CD4-positive, alpha-beta T cell treated with Interferon alpha-2 for 1 hour (primary cell): Measurements from ENCODE around the gene CFAP97D2.
"Not testable (repeated sequence)": the region's sequence is repeated elsewhere in the genome, so short reads cannot be mapped to it uniquely, and the experiment has no call there.

Experiments used
- DNase-seq, 2 donors: peaks; one replicate each; pipeline ENCODE4 v3.0.0-alpha.2; 2020 to 2022

Gene CFAP97D2

DNA sequence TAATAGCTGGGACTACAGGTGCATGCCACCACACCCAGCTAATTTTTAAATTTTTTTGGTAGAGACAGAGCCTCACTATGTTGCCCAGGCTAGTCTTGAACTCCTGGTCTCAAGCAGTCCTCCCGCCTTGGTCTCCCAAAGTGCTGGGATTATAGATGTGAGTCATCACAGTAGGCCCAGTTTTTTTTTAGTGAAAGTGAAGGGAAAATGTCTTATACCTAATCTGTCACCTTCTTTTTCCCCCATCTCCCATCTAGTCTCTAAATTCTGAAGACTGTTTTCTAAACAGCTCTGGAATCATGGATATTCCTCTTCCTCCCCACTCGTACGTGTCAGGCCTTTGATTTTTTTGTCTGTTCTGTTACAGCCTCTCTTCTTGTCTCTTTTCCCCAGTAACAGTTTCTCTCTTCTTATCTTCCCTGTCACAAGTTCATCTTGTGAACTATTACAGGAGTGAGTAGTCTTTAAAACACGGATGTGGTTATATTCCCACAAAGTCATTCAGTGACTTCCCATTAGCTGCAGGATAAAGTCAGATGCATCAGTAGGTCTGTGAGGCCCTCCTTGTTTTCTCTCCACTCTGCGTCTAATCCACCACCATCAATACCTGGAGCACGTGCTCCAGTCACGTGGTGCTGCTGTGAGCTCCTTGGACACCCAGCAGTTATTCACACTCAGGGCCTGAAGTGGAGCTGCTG, 58.5 kb downstream of the CFAP97D2 start:
- DNase-seq: no peak

GRCh38 chr13:114241918-114242317, 62.9 kb downstream of the CFAP97D2 start:
- DNase-seq: no peak

DNA sequence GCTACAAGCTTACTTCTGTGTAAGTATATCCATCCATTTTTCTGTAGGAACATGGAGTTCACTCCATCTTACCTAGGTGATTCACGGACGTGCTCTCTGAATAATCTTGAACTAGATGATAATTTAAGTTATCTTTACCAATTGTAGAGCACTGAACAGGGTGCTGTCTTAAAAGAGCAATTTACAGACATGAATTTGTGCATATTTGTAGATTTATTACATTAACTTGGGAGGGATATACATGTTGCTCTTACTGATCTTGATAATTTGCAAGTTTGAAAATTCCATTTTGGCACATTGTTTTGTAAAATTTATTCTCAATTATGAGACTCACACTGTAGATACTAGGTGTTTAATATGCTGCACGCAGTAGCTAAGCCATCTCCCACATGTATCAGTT, 64.9 kb downstream of the CFAP97D2 start:
- DNase-seq: no peak

- peak in 1 of 2 donors; percentile 14 for DNase-seq
Observed at GRCh38 chr13:114244637-114245036, 65.6 kb downstream of the CFAP97D2 start.

DNA sequence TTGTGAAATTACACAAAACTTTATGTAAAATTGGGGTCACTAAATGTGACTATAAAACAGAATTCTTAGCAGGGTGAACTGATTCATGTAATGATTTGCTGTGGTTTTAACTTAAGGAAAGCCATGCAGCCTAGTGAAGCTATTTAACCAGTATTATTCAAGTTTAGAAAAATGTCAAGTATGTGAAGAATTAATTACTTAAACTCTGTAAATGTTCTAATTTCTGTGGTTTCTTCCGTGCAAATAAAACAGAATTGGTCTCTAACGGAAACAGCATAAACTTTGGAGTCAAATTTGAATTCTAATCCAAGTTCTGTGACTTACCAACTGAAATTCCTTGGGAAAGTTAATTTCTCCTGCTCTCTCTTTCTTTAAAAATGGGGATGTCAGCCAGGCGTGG, 69.0 kb downstream of the CFAP97D2 start:
- no peak for DNase-seq

DNA sequence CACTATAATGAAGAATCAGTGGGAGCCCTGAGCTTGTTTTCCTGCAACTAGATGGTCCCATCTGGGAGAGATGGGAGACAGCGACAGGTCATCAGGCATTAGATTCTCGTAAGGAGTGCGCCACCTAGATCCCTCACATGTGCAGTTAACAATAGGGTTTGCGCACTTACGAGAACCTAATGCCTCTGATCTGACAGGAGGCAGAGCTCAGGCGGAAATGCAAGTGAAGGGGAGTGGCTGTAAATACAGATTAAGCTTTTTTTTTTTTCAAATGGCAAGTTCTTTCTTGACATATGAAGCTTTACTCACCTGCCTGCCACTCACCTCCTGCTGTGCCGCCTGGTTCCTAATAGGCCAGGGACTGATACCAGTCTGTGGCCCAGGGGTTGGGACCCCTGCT, 70.0 kb downstream of the CFAP97D2 start:
- DNase-seq: no peak

- not testable (repeated sequence) for DNase-seq
Observed at GRCh38 chr13:114251639-114252440, 72.8 kb downstream of the CFAP97D2 start.

- no peak for DNase-seq
Observed at GRCh38 chr13:114256547-114256946, 77.5 kb downstream of the CFAP97D2 start.

DNA sequence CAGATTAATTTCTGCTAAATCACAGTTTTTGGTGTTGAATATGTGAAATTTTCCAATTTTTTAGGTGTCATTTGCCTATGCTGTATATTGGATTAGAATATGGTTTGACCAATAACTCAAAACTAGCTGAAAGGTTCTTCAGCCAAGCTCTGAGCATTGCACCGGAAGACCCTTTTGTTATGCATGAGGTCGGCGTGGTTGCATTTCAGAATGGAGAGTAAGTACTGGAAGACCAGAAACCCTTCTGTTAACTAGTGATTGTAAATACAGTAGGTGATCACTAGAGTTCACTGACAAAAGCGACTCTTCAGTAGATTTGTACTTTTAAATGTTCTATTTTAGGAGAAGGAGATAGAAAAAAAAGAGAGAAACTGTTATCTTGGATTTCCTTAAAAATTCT, 78.0 kb downstream of the CFAP97D2 start:
- no peak for DNase-seq

DNA sequence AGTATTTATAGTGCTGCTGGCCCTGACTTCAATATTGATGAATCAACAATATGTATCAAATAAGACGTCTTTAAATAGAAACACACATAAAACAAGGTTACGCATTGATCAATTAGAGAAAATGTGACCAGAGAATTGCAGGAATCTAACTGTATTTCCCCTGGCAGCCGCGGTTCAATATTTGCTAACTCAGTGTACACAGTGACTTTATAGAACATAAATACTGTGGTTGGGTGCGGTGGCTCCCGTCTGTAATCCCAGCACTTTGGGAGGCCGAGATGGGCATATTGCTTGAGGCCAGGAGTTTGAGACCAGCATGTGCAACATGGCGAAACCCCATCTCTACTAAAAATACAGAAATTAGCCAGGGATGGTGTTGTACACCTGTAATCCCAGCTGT, 79.5 kb downstream of the CFAP97D2 start:
- no peak for DNase-seq

DNA sequence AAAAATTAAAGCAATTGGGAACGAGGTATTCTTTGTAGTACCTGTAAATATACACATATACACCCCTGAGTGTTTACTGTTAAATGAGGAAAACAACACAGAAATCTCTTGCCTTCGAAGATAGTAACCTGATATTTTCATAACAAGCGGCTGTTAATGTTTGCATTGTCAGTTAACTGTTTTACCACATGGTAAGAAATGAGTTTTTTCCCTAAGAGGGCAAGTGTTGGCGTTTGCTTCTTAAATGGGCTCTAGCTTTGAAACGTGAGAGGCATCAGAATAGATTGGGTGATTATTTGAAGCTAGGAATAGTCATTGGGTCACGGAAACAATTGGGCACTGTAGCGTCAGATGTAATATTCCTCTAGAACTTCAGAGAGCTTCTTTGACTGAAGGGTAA, 80.3 kb downstream of the CFAP97D2 start:
- no peak for DNase-seq

DNA sequence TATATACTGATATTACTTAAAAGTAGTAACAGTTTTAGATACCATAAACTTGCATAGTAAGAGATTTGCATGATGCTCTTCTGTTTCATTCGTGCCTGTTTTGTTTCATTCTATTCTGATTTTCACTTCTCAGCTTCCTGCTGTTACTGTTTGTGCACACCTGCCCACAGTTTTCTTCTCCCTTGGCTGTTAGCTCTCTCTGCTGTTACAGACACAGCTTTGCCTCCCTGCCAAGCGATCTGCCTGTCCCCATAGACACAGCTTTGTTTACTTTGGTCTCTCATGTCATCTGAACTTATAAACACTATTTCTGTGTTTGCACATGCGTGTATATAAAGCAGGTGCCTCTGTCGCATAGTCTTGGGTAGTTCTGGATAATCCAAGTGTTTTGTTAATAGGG, 80.9 kb downstream of the CFAP97D2 start:
- DNase-seq: no peak

GRCh38 chr13:114260814-114261213, 81.8 kb downstream of the CFAP97D2 start:
- DNase-seq: no peak

GRCh38 chr13:114261328-114261965, 82.4 kb downstream of the CFAP97D2 start:
- no peak for DNase-seq

DNA sequence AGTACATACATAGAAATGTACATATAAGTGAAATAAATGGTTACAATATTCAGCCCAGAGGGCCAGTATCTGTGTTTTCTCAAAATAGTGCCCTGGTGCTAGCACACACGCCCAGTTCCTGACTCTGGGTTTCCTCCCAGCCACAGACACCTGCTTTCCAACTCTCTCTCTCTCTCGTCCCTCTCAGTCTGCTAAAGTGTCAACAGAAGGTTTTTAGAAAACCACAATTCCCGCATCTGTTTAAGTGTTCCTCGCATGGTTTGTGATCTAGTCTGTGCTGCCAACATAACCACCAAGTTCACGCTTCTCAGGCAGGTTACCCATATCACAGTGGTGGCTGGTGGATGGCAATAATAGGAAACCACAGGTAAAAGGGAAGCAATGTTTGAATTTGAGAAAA, 84.5 kb downstream of the CFAP97D2 start:
- peak; percentile 21 to 52 for DNase-seq

DNA sequence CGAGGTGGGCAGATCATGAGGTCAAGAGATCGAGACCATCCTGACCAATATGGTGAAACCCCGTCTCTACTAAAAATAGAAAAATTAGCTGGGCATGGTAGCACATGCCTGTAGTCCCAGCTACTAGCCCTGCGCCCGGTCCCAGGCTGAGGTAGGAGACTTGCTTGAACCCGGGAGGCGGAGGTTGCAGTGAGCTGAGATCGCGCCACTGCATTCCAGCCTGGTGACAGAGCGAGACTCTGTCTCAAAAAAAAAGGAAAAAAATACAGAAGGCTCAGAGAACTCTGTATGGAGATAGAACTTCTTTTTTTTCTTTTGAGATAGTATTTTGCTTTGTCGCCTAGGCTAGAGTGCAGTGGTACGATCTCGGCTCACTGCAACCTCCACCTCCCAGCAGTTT, 85.3 kb downstream of the CFAP97D2 start:
- not testable (repeated sequence) for DNase-seq

DNA sequence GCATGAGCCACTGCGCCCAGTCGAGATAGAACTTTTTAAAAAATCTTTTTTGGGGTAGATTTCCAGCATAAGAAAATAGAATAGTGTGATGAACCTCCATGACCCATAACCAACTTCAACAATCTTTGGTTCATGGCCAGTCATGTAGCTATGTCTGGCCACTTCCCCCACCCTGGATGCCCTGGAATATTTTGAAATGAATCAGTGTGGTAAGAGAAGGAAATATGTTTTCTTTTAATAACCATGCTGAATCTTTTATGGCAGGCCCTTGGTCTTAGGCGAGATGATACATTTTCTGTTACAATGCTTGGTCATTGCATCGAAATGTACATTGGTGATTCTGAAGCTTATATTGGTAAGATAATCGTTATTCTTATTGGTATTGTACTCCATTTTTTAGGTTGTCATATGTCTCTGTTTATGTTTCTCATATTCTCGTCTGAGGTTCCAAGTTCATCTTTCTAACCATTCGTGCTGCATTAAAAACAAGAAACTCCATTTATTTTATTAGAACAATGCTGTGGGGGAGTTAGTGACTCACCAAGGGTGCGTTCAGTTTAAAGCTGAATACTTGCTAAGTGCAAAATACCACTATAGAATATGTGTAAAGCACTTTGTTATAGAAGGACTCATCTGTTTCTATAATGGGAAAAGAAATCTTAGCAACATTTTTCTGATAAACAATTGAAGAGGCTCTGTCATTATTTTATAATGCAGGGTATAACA, 86.0 kb downstream of the CFAP97D2 start:
- DNase-seq: no peak

GRCh38 chr13:114266241-114266640, 87.2 kb downstream of the CFAP97D2 start:
- peak in 1 of 2 donors; percentile 22 for DNase-seq

DNA sequence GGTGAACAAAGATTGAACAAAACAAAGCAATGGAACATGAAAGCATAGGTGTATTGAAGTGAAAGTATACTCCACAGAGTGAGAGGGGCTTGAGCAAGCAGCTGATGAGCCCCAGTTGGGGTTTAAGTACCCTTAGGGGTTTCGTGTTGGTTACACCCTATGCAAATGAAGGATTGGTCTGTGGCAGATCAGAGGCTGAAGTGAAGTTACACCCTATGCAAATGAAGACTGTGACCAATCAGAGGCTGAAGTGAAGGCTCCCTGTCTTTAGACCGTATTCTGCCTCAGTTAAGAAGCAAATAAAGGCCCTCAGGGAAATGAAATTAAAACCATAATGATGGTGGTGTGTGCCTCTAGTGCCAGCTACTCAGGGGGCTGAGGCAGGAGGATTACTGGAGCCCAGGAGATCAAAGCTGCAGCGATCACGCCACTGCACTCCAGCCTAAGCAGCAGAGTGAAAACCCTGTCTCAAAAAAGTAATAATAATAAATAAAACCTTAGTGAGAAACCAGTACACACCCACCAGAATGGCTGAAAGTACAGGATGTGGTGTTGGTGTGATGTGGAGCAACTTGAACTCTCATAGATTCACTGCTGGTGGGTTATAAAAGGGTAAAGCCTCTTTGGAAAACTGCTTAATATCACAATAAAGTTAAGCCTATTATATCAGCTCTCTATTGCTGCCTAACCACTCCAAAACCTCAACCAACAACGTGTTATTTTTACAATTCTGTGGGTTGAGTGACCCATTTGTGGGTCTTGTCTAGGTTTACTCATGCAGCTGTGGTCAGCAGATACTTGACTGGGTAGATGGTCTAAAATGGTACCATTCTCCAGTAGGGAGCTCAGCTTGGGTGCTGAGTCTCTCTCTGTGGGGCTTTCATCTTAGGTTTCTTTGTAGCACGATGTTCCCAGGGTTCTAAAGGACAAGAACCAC, 89.6 kb downstream of the CFAP97D2 start:
- peak; percentile 9 to 49 for DNase-seq

DNA sequence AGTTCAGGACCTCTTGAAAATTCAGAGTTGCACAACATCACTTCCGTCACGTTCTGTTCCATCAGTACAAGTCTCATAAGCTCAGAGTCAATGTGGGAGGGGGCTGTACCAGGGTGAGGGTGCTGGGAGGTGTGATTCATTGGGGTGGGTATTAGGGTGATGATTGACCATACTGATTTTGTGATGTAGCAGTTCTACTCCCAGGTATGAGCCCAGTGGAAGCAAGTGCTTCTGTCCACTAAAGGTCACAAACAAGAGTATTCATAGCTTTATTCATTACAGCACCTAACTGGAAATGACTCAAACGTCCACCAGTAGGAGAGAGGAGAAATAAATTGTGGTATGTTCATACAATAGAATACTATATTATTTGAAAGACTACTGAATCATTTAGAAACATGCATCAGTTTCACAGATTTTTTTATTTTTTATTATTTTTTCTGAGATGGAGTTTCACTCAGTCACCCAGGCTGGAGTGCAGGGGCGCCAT, 90.3 kb downstream of the CFAP97D2 start:
- no peak for DNase-seq
